AG10803 (cell line): ENCODE data around the gene PIP4K2C.
"Not testable (repeated sequence)": the region's sequence is repeated elsewhere in the genome, so short reads cannot be mapped to it uniquely, and the experiment has no call there.

ENCODE experiments used
- DNase-seq: peaks from one replicate; pipeline ENCODE4 v3.0.0; 2010; ENCODE audit warnings: low read depth
- H3K4me3 ChIP-seq: 2 replicates; pipeline ENCODE4 v1.5.1; 2011; ENCODE audit warnings: mild to moderate bottlenecking, low read length, control low read depth
- TF ChIP-seq, protein P1 (sequence below): conservative IDR thresholded peaks from 2 replicates; pipeline ENCODE4 v1.5.1; 2011; ENCODE audit warnings: mild to moderate bottlenecking, low read length, control low read depth, inconsistent platforms

Gene PIP4K2C

DNA sequence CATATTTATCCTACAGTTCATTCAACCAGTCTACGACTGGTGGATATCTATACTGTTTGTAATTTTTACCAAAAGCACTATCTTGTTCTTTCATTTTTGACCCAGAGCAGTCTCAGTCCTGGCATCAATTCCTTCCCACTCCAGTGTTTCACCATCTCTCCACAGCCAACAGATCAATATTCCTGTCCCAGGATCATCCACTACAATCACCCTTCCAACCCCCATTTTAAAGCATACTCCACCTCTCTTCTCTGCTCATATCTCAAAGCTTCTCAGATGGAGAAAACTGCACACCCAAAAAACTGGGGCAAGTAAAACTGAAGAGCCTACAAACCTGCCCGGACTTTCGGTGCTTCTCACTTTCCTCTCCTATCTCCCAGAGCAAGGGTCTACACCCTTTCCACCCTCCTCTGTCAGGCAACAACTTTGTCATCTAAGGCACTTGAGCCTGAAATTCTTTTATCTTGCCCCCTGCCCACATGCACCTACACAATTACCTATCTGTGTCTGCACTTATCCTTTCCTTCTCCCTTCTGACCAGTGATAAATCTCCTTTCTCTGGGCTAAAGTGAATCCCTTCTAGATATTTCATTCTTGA, 4.1 kb upstream of the PIP4K2C start:
- H3K4me3 ChIP-seq, result no peak overlapping the region
- TF ChIP-seq, protein P1, sequence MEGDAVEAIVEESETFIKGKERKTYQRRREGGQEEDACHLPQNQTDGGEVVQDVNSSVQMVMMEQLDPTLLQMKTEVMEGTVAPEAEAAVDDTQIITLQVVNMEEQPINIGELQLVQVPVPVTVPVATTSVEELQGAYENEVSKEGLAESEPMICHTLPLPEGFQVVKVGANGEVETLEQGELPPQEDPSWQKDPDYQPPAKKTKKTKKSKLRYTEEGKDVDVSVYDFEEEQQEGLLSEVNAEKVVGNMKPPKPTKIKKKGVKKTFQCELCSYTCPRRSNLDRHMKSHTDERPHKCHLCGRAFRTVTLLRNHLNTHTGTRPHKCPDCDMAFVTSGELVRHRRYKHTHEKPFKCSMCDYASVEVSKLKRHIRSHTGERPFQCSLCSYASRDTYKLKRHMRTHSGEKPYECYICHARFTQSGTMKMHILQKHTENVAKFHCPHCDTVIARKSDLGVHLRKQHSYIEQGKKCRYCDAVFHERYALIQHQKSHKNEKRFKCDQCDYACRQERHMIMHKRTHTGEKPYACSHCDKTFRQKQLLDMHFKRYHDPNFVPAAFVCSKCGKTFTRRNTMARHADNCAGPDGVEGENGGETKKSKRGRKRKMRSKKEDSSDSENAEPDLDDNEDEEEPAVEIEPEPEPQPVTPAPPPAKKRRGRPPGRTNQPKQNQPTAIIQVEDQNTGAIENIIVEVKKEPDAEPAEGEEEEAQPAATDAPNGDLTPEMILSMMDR, result no peak
- no peak for DNase-seq

DNA sequence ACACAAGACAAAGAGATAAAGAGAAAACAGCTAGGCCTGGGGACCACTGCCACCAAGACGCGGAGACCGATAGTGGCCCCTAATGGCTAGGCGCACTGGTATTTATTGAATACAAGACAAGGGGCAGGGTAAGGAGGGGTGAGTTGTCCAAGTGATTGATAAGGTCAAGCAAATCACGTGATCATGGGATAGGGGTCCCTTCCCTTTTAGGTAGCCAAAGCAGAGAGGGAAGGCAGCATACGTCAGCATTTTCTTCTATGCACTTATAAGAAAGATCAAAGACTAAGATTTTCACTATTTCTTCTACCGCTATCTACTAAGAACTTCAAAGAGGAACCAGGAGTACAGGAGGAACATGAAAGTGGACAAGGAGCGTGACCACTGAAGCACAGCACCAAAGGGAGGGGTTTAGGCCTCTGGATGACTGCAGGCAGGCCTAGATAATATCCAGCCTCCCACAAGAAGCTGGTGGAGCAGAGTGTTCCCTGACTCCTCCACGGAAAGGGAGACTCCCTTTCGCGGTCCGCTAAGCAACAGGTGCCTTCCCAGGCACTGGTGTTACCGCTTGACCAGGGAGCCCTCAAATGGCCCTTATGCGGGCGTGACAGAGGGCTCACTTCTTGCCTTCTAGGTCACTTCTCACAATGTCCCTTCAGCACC, 1.9 kb upstream of the PIP4K2C start:
- H3K4me3 ChIP-seq, DNase-seq: not testable (repeated sequence)

DNA sequence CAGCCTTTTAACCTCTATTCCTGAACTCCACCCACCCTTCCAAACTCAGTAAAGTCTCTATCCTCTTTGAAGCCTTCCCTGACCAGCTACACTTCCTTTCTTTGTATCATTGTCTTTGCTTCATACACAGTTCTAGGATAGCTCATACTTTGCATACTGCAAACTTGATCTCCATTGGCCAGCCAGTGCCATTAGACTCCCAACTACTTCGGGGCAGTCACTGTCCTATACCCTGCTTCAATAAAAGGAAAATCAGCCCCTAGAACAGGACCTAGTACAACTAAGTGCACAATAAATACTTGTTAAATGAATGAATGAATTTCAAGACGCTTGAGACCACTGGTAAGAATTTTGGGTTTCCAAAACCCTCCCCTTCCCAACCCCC, 521 bp upstream of the PIP4K2C start:
- no peak for DNase-seq
- H3K4me3 ChIP-seq, result peak overlapping the region; percentile 84
- TF ChIP-seq, protein P1, result no peak

DNA sequence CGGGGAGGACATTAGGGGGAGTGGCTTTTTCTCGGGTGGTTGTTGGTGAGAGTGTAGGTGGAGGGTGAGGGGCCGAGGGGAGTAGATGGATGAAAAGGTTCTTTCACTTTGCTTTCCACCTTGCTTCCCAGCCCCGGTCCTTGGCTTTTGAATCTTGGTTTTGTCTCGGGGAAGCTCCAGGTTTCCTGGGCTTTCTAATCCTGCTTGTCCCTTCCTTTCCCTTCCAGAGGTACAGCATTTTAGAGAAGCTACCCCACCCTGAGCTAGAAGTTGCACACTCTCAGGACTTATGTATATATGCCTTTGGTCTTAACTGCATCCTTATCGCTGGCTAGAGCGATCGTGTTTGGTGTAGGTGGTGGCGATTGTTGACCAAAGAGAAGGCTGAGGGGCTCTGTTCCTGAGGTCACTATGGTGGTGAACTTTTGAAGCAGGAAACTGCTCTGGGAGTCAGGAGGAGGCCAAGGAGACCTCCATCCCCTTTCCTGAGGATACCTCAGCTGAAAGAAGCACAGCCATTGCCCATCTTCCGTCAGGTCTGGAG, 862 bp downstream of the PIP4K2C start:
- TF ChIP-seq, protein P1, result no peak
- DNase-seq, result no peak

DNA sequence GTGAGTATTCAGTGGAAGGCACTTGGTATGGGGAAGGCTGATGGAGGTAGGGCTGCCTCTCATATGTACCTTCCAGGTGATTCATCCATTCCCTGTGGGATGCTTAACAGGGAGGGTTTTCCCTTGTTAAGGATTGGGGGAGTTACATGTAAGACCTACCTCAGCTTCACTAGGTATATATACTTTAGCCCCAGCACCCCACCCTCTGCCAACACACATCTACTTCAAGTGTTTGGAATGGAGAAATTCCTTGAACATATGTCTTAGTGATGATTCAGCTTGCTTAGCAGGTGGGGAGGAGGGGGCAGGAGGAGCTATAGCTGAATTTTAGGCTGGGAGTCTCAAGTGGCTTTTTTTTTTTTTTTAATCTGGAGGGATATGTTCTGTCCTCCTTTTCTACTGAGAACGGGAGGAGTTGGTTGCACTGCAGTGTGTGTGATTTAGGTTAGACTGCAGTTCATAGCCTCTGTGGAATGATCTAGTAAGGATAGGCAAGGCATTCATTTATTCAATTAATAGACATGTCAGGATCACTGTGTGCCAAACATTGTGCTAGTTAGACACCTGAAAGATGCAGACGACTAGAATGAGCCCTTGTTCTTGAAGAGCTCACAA, 1.7 kb downstream of the PIP4K2C start:
- TF ChIP-seq, protein P1, result no peak
- H3K4me3 ChIP-seq, result no peak overlapping the region
- peak; percentile 14 for DNase-seq

More for the DNA sequence above, 862 bp downstream of the PIP4K2C start:
- H3K4me3 ChIP-seq, result peak overlapping the region; percentile 84

DNA sequence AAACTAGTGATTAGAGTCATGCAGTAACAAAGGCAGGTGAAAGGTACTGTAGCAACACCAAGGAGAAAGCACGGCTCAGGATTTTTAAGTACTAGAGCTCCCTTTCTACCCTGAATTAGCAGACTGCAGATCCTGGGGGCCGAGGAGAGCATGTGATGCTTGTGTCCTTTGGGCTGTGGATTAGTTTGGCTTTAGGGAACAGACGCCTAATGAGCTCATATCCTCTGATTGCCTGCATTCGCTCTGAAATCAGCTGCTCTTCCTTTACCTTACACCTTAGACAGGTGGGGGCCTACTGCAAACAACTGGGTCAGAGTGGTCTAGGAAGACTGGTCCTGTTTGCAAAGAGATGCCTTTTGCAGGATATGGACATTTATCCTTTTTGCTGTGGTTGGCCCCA, 2.2 kb downstream of the PIP4K2C start:
- H3K4me3 ChIP-seq, result no peak overlapping the region
- TF ChIP-seq, protein P1, result no peak
- DNase-seq, result no peak

DNA sequence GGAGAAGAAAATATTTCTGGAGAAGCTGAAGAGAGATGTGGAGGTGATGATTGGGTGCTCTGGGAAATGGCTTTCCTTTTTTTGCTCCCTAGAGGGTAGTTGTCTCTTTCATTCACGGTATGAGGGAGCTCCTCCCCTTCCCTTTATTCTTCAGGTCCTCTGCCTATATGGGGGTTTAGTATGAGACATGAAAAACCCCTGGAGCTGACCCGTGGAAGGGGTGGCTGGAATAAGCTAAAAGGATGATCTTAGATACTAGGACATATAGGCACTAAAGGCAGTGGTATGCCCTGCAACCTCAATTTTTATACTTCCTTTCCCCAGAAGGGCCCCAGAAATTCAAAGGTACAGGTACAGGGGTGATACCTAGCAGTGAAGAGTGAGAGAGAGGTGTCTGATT, 9.4 kb downstream of the PIP4K2C start:
- no peak overlapping the region for H3K4me3 ChIP-seq

More for the DNA sequence above, 9.4 kb downstream of the PIP4K2C start:
- no peak for DNase-seq
- TF ChIP-seq, protein P1, result no peak
